Astrocyte (in vitro differentiated cells and primary cell): ENCODE measurements around the gene PRSS8. TPM values are rescaled to one million over a fixed set of nuclear protein-coding genes. Genes with fewer than 3 reads are reported as not detected.

Source experiments
- DNase-seq: peaks from one replicate; pipeline ENCODE4 v3.0.0-alpha.2; 2010; ENCODE audit warnings: low read depth
- FAIRE-seq: peaks from 2 replicates; lab custom pipeline; 2011; peaks lifted over from hg19 to GRCh38; lab: Jason Lieb, UNC
- H2AFZ ChIP-seq: 2 replicates; pipeline ENCODE4 v1.6.0; 2012; ENCODE audit warnings: low read depth, low read length, inconsistent platforms
- H3K27ac ChIP-seq: 2 replicates; pipeline ENCODE4 v1.5.1; 2011; ENCODE audit warnings: low read depth, low read length, inconsistent platforms
- H3K27me3 ChIP-seq: 2 replicates; pipeline ENCODE4 v1.6.0; 2011; ENCODE audit warnings: low read length, inconsistent platforms; ENCODE audit not compliant: insufficient read depth
- H3K36me3 ChIP-seq: 2 replicates; pipeline ENCODE4 v1.5.1; 2011; ENCODE audit warnings: low read length, inconsistent platforms; ENCODE audit not compliant: insufficient read depth
- H3K4me1 ChIP-seq: 2 replicates; pipeline ENCODE4 v1.5.1; 2011; ENCODE audit warnings: low read length, inconsistent platforms; ENCODE audit not compliant: insufficient read depth
- H3K4me2 ChIP-seq: 2 replicates; pipeline ENCODE4 v1.6.0; 2012; ENCODE audit warnings: low read length, inconsistent platforms
- H3K4me3 ChIP-seq: 2 replicates; pipeline ENCODE4 v1.5.1; 2011; ENCODE audit warnings: low read depth, mild to moderate bottlenecking, low read length, inconsistent platforms; ENCODE audit not compliant: insufficient read depth
- H3K79me2 ChIP-seq: 2 replicates; pipeline ENCODE4 v1.6.0; 2012; ENCODE audit warnings: mild to moderate bottlenecking, low read length, inconsistent platforms; ENCODE audit not compliant: insufficient read depth
- H3K9ac ChIP-seq: 2 replicates; pipeline ENCODE4 v1.6.0; 2012; ENCODE audit warnings: mild to moderate bottlenecking, low read length, inconsistent platforms
- H3K9me3 ChIP-seq: 2 replicates; pipeline ENCODE4 v1.5.1; 2012; ENCODE audit warnings: low read depth, mild to moderate bottlenecking, low read length, inconsistent platforms; ENCODE audit not compliant: insufficient read depth
- H4K20me1 ChIP-seq: 2 replicates; pipeline ENCODE4 v1.6.0; 2012; ENCODE audit warnings: low read length, inconsistent platforms; ENCODE audit not compliant: insufficient read depth
- H3K27ac Mint-ChIP-seq: one replicate; pipeline ENCODE4 v1.8.0; 2021; ENCODE audit warnings: mild to moderate bottlenecking, mixed read lengths; ENCODE audit not compliant: unreplicated experiment
- H3K27me3 Mint-ChIP-seq: one replicate; pipeline ENCODE4 v1.8.0; 2021; ENCODE audit warnings: low read depth, mixed read lengths; ENCODE audit not compliant: unreplicated experiment
- H3K36me3 Mint-ChIP-seq: one replicate; pipeline ENCODE4 v1.8.0; 2021; ENCODE audit warnings: low read depth, mixed read lengths; ENCODE audit not compliant: unreplicated experiment
- H3K4me1 Mint-ChIP-seq: one replicate; pipeline ENCODE4 v1.8.0; 2021; ENCODE audit warnings: low read depth, mixed read lengths; ENCODE audit not compliant: unreplicated experiment
- H3K4me3 Mint-ChIP-seq: one replicate; pipeline ENCODE4 v1.8.0; 2021; ENCODE audit warnings: mild to moderate bottlenecking, moderate library complexity, mixed read lengths; ENCODE audit not compliant: unreplicated experiment
- H3K9me3 Mint-ChIP-seq: one replicate; pipeline ENCODE4 v1.8.0; 2021; ENCODE audit warnings: mild to moderate bottlenecking, mixed read lengths; ENCODE audit not compliant: unreplicated experiment
- CTCF ChIP-seq: IDR thresholded peaks from 2 replicates; pipeline ENCODE4 v1.5.1; 2011; ENCODE audit warnings: low read depth, mild to moderate bottlenecking, inconsistent platforms, low read length, moderate library complexity; ENCODE audit not compliant: insufficient read depth
- EZH2 ChIP-seq: IDR thresholded peaks from 2 replicates; pipeline ENCODE4 v1.6.1; 2012; ENCODE audit warnings: mild to moderate bottlenecking, low read length, inconsistent platforms; ENCODE audit not compliant: insufficient read depth
- total RNA-seq: library from RNA; stranded (reverse); gene quantifications from 2 replicates; pipeline ENCODE4 v1.2.1, GENCODE V29; 2021

Gene PRSS8
- total RNA-seq, 1 donor from 2014 or later = 9.5 TPM

- Histone ChIP-seq H3K4me2 (peak overlapping the region; percentile 39), H3K4me3 (no peak overlapping the region), H3K4me1 (no peaks in the 10 kb centered on the region), H3K27ac (no peak overlapping the region), H2AFZ (peak overlapping the region; percentile 47), H3K9ac (no peak overlapping the region), H3K27me3 (peaks cover 29% of the 10 kb centered on the region), H3K79me2 (no peaks in the 10 kb centered on the region), H3K9me3 (no peaks in the 10 kb centered on the region), H3K36me3 (no peaks in the 10 kb centered on the region), H4K20me1 (no peaks in the 10 kb centered on the region)
- peak; percentile 64 for TF ChIP-seq EZH2
- no peak for TF ChIP-seq CTCF
- Mint-ChIP-seq H3K9me3 (peaks cover 5% of the 10 kb centered on the region), H3K27me3 (peaks cover 31% of the 10 kb centered on the region), H3K4me3 (no peak overlapping the region), H3K27ac (no peak overlapping the region), H3K36me3 (no peaks in the 10 kb centered on the region), H3K4me1 (no peaks in the 10 kb centered on the region)
- DNase-seq = no peak
- no peak for FAIRE-seq
Measured at GRCh38 chr16:31148281-31148728, 12.8 kb upstream of the PRSS8 start.

GRCh38 chr16:31147574-31147973 lies 12.0 kb upstream of the PRSS8 start:
- H3K4me3 Mint-ChIP-seq = peak overlapping the region; percentile 54
- no peak overlapping the region for H2AFZ ChIP-seq

More at GRCh38 chr16:31147574-31147973, 12.0 kb upstream of the PRSS8 start:
- Histone ChIP-seq H3K27me3 (peaks cover 29% of the 10 kb centered on the region), H3K79me2 (no peaks in the 10 kb centered on the region), H3K27ac (no peak overlapping the region), H3K4me3 (no peak overlapping the region), H3K9me3 (no peaks in the 10 kb centered on the region), H4K20me1 (no peaks in the 10 kb centered on the region), H3K36me3 (no peaks in the 10 kb centered on the region), H3K4me2 (no peak overlapping the region), H3K9ac (no peak overlapping the region), H3K4me1 (peaks cover 4% of the 10 kb centered on the region)
- no peak for DNase-seq
- Mint-ChIP-seq H3K27ac (no peak overlapping the region), H3K4me1 (no peaks in the 10 kb centered on the region), H3K9me3 (peaks cover 5% of the 10 kb centered on the region), H3K27me3 (peaks cover 31% of the 10 kb centered on the region), H3K36me3 (no peaks in the 10 kb centered on the region)
- TF ChIP-seq EZH2 (no peak), CTCF (no peak)
- FAIRE-seq = no peak
